Fibroblast of skin of right biceps (primary cell): ENCODE results near the gene MCF2L.

Experiments used
- DNase-seq: peaks from one replicate; pipeline ENCODE4 v3.0.0-alpha.2; 2013

The MCF2L gene

DNA sequence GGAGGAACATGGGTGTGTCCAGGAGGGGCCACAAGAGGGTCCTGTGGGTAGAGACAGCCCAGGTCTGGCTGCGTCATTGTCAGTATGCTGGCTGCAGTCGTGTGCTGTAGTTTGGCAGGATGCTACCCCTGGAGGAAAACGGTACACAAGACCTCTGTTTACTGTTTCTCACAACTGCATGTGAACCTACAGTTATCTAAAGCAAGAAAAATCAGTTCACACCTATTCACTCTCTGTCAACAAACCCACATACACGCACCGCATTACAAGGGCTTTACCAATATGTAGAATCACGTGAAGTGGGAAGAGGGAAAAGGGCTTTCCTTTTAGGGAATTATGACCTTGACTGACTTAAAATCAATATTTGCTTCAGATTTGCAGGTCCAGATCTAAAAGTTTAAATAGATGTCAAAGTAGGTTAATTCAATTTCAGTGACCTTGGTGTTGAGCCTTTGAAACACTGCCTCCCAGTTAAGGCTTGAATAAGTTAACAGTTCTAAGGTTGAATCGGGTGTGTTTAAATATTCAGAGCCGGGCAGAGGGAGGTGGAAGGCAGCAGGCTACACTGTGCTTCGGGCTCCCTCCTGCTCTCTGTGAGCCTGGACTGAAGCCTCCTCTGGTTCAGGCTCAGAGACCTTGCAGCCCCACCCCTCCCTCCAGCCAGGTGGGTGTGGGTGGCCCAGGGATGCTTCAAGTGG lies 17.2 kb upstream of the MCF2L start:
- no peak for DNase-seq

- DNase-seq: no peak
These were observed 16.1 kb upstream of the MCF2L start for GRCh38 chr13:112952759-112953551.

GRCh38 chr13:112953591-112954487 lies 15.2 kb upstream of the MCF2L start:
- no peak for DNase-seq

DNA sequence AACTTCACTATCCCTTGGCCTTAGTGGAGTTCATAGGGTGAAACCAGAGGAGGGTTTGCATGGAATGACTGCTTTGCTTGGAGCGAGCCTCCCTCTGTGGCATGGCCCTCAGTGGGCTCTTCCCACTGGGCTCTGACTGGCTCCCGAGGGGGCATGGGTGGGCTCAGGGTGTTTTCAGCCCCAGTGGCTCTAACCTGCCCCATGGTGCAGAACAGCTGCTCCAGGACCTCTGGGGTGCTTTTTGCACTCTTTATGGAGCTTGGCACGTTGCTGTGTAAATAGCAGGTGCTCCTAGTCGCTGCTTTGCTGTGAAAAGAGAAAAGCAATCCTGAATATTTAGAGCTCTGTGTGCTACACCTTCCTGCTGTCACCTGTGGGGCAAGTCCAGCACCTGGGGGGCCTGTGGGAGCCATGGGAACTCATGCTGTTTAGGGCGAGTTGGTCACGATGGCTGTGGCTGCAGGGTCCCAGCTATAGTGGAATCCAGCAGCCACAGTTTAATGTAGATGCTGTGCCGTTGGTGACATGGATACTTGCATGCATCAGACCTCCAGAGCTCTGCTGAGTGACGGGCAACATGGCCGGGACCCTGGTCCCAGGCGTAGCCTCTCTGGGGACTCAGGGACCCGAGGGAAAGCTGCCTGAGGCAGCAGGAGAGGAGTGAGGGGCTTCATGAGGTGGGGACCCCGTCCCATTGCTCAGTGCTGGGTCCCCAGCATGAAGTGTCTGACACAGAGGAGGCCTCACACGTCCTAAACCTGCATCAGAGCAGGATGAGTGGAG lies 14.3 kb upstream of the MCF2L start:
- DNase-seq: no peak

DNA sequence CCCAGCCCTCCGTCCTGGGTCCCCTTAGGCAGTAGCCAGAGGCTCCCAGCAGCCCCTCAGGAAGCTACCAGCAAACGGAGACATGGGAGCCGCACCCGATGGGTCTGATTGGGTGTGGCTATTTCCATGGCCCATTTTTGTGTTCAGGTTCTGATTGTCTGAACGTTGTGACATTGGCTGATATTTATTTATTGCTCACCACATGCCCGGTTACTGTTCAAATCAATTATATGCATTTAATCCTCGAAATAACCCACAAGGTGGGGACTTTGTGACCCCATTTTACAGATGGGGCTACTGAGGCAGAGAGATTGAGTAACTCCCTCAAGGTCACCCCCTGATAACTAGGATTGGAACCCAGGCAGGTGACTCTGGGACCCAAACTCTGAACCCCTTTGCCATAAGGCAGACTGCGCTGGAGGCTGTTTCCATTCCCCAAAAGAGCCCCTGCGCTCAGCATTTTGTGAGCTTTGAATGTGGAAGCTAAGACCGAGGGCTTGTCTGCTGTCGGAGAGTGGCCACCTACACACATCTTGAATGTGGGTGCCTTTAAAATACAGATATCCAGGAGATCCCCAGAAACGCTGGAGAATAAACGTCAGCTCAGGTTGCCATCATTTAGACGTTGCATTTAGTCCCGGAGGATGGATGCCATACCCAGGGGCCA lies 13.6 kb upstream of the MCF2L start:
- no peak for DNase-seq

DNA sequence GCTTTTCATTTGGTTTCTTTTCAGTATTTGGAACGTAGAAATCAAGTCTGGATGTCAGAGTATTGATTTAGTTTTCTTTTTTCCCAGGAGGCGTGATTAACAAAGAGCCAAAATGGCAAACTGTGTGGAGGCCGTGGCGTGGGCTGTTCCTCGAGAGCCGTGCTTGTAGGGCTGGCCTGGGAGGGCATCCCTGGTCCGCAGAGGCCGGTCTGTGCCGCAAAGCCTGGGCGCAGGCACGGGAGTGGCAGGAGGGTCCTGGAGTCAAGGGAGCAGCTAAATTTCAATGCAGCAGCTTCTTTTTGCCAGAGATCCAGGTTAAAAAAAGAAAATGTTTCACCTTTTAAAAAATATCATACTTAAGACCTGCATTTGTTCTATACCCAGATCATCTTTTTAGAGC lies 13.1 kb upstream of the MCF2L start:
- DNase-seq: no peak

DNA sequence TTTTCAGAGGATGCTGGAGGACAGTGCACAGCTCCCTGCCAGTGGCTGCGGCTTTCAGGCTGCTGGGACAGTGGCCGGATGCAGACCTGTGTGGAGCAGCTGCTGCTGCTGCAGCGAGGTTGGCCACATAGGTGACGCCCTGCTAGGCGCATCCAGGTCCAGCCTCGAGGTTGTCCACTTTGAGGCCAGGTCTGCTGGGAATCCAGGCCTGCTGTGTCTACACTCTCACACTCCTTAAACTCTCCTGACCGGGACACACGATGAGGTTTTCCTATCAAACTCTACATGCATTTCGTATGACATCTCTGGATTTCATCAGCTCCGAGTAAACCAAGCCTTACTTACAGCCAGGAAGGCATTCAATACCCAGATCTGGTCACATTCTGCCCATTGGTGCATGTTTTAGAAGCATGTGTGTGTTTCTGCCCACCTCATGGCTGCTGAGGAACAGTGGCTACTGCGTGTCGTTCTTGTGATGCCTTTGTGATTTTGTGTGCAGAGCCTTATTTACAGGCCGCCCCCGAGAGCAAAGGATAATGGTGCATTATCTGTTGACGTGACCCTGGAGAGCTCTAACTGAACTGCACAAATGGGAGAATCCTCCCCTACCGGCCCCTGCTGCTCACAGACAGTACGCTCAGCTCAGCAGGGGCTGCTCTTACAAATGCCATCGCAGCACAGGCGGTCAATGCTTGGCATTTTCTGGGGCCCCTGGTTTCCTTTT lies 12.3 kb upstream of the MCF2L start:
- no peak for DNase-seq

DNA sequence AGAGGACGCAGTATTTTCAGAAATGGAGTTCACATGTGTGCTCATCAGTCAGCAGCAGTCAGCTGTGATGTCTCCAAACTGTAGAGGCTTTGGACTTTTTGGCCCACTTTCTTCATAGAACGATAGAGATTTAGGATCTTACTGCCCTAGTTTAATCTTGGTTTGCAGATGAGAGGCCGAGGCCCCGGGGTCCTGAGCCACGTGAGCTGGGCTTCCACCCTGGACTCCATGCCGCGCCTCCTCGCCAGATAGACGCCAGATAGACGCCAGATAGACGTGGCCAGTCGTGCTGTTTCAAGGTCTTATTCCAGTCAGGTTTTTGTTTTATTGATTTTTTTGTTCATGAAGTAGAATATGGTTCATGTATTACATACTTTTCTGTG lies 11.7 kb upstream of the MCF2L start:
- DNase-seq: no peak

DNA sequence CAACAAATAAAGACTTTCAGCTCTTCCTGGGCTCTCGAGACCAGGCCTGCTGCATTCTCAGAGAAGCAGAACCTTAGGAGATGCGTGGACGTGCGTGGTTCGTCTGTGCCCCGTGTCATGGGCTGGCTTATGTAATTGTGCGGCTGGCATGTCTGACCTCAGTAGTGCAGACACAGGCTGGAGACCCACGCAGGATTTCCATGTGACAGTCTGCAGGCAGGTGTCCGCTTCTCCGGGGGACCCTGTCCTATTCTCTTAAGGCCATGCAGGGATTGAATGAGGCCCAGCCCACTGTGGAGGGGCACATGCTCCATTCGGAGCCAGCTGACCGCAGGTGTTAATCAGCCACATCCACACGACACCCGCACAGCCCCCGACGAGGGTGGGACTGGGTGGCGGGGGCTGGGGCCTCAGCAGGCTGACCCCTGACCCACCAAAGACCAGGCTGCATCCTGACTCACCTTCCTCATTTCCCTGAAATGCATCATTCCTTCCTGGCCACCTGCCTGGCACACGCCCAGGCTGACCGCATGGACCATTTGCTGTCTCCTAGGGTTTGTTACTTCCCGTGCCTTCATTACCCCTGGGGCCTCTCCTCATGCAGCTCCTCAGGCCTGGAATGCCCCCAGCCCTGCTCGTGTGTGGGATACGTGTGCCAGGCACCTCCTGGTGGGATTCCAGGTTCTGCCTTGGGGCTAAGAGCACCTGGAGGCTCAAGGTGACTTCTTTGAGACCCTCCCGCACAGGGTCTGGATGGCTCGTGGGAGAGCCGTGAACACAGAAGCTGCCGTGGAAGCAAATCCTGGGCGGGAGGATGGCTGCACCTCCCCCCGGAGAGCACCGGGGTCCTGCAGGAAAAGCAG lies 10.7 kb upstream of the MCF2L start:
- DNase-seq: no peak

DNA sequence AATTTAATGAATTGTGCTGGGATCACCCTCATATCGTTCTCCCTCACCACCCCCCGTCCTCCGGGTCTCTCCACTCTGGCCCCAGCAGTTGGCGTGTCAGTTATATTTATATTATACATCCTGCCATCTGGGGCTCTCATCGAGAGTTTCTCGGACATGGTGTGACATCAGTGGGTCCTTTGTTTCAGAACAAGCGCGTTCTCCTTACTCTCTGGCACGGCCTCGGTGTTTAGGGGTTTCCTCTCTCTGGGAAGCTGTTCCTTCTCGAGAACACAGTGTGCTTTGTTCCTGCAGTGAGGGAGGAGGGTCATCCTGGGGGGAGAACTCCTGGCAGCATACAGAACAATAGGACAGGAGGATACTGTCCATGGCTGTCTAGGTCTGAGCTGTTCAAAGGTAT lies 9.8 kb upstream of the MCF2L start:
- no peak for DNase-seq

DNA sequence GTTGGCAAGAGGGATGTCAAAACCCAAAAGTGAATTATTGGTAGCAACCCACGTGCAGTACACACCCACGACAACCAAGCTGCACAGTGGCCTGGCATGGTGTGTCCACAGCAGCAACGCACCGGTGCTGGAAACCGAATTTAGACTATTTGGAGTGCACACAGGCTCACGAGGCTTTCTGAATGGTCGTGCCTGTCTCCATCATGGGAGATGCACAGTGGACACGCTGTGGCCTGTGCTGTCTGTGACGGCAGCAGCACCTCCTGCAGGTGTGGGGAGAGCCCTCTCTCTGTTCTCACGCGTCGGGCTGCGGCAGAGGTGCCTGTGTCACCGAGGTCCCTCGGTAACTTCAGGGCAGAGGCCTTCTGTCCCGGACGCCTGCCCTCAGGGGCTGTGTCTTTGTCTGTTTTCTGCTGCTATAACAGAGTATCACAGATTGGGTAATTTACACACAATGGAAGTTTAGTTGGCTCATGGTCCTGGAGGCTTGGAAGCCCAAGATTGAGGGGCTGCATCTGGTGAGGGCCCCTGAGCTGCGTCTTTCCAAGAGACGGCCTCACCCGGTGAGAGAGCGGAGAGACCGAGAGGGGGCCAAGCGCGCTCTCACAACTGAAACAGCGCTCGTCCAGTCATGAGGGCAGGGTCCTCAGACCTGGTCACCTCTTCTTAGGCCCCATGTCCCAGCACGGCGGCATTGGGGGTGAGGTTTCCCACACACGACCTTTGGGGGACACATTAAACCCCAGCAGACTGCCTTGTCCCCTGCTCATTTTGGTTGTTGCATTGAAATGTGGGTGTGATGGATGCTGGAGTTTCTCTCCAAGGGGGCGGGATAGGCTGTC lies 9.1 kb upstream of the MCF2L start:
- no peak for DNase-seq

DNA sequence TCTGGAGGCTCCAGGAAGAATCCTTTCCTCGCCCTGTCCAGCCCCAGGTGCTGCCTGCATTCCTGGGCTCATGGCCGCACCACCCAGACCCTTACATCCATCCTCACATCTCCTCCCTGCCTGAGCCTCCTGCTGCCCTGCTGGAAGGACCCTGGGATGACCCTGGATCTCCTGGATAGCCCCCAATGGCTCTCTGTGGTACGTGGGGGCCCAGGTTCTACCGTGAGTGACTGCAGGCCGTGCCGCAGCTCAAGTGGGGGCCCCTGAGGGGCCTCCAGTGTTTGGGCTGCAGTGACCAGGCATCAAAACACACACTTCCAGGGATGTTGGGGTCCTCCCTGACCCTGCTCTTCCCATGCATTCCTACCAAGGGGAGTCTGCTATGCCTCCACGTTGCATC lies 8.3 kb upstream of the MCF2L start:
- no peak for DNase-seq

GRCh38 chr13:112961457-112962369 lies 7.3 kb upstream of the MCF2L start:
- no peak for DNase-seq

- DNase-seq: no peak
These were observed 6.6 kb upstream of the MCF2L start for GRCh38 chr13:112962396-112962795.

DNA sequence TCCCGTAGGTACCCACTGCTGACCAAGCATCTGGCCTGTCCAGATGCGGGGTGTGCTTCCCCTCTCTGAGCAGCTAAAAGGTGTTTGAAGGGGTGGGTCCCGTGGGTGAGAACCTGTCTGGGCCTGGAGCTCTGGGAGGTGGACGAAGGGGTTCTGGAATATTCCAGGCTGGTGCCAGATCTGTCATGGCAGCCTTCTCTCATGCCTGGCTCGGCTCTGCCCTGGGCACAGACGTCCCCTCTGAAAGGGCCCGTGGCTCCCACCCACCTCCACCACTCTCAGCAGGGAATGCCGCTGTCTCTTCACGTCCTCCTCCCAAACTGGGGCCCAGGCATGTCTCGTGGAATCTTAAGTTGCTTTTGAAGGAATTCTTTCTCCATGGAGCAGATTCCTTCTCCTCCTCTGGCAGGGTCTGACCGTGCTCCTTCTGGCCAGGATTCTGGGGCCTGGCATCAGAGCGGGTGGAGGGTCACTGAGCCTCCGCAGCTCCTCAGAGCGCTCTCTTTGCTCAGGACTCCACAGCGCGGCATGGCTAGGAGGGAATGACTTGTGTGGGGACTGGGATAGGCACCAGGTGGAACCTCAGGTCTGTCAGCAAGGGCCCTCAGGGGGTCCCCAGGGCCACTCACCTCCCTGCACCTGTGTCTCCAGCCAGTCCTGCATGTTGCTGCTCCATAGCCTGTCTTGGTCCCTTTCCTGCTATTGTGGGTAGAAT lies 5.9 kb upstream of the MCF2L start:
- no peak for DNase-seq

DNA sequence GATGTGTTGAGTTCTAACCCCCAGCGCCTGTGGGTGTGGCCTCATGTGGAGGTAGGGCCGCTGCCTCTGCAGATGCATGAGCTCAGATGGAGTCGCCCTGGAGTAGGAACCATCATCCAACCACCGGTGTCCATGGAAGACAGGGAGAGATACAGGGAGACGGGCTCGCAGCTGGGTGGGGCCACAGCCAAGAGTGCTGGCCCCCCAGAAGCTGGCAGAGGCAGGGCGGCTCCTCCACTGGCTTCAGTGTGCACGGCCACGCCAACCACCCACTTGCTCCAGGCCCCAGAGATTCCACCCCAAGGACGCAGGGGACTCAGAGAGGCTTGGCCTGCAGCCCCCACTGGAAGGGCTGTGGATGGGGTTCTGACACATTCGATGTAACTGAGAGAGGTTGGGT lies 5.4 kb upstream of the MCF2L start:
- DNase-seq: no peak

GRCh38 chr13:112964971-112965492 lies 4.0 kb upstream of the MCF2L start:
- no peak for DNase-seq
